Lower lobe of right lung (tissue), 2 donors: ENCODE data around the gene SSC4D. TPM values are rescaled to one million over a fixed set of nuclear protein-coding genes. Genes with fewer than 3 reads are reported as not detected.

Experiments used
- ATAC-seq, 2 donors: fragments of 200-7000 bp; cut with Tn5 transposase; one replicate each; pipeline ENCODE4 v1.9.1; 2020 to 2022; ENCODE audit warnings: mild to moderate bottlenecking in 2 of 2, moderate library complexity in 2 of 2
- DNase-seq: peaks from one replicate; pipeline ENCODE4 v3.0.0-alpha.2; 2020
- H3K27ac ChIP-seq: fragments of 200-600 bp; one replicate; pipeline ENCODE4 v1.8.0; 2022
- H3K27me3 ChIP-seq: fragments of 200-600 bp; one replicate; pipeline ENCODE4 v1.8.0; 2022; ENCODE audit warnings: low read depth
- H3K36me3 ChIP-seq: fragments of 200-600 bp; one replicate; pipeline ENCODE4 v1.8.0; 2022; ENCODE audit warnings: mild to moderate bottlenecking
- H3K4me1 ChIP-seq: fragments of 200-600 bp; one replicate; pipeline ENCODE4 v1.8.0; 2022
- H3K4me3 ChIP-seq: fragments of 200-600 bp; one replicate; pipeline ENCODE4 v1.8.0; 2022; ENCODE audit warnings: mild to moderate bottlenecking
- H3K9me3 ChIP-seq: fragments of 200-600 bp; one replicate; pipeline ENCODE4 v1.8.0; 2022
- CTCF ChIP-seq: fragments of 200-600 bp; IDR thresholded peaks from one replicate; pipeline ENCODE4 v1.8.0; 2022; ENCODE audit warnings: antibody characterized with exemption, mild to moderate bottlenecking
- intact Hi-C: fragments of 100-400 bp; cut with DNase I; formaldehyde crosslinking; loops from one replicate; pipeline ENCODE4 v1.11.0; 2022
- total RNA-seq: library from RNA; stranded (reverse); fragmentation: NEBNext Ultra II Directional; extraction: Animal tissue kit (Norgen Biotek cat#: 25700); gene quantifications from one replicate; pipeline ENCODE4 v1.2.1, GENCODE V29; 2021
- donor health status: DM: no; HTN: yes; CAD: no; lungs with severe emphysema.

Gene SSC4D
- total RNA-seq, 1 donor from 2014 or later, result 1.7 TPM

- DNase-seq (no peak), ATAC-seq (no peak)
- Histone ChIP-seq H3K27me3 (no peaks in the 10 kb centered on the region), H3K4me3 (no peak overlapping the region), H3K9me3 (no peaks in the 10 kb centered on the region), H3K27ac (no peak overlapping the region), H3K36me3 (no peaks in the 10 kb centered on the region), H3K4me1 (peaks cover 21% of the 10 kb centered on the region)
- no peak for TF ChIP-seq CTCF
- intact Hi-C loops, result no loop called here
These were observed 32.1 kb downstream of the SSC4D start for GRCh38 chr7:76377186-76377918.

GRCh38 chr7:76375251-76375650 lies 34.2 kb downstream of the SSC4D start:
- Histone ChIP-seq H3K4me3 (no peak overlapping the region), H3K36me3 (no peaks in the 10 kb centered on the region), H3K4me1 (peaks cover 13% of the 10 kb centered on the region), H3K27ac (no peak overlapping the region), H3K9me3 (no peaks in the 10 kb centered on the region), H3K27me3 (no peaks in the 10 kb centered on the region)
- no peak for TF ChIP-seq CTCF
- DNase-seq (no peak), ATAC-seq (no peak)
- intact Hi-C loops, result no loop called here

GRCh38 chr7:76372984-76373833 lies 36.3 kb downstream of the SSC4D start:
- Histone ChIP-seq H3K9me3 (no peaks in the 10 kb centered on the region), H3K27ac (no peak overlapping the region), H3K36me3 (no peaks in the 10 kb centered on the region), H3K27me3 (no peaks in the 10 kb centered on the region), H3K4me3 (no peak overlapping the region), H3K4me1 (no peaks in the 10 kb centered on the region)
- TF ChIP-seq CTCF, result no peak
- ATAC-seq (peak; percentile 59 to 79), DNase-seq (peak; percentile 25)
- intact Hi-C loops, result no loop called here

- Histone ChIP-seq H3K4me1 (no peaks in the 10 kb centered on the region), H3K27ac (no peak overlapping the region), H3K27me3 (no peaks in the 10 kb centered on the region), H3K36me3 (no peaks in the 10 kb centered on the region), H3K9me3 (no peaks in the 10 kb centered on the region), H3K4me3 (no peak overlapping the region)
- ATAC-seq (no peak), DNase-seq (no peak)
- TF ChIP-seq CTCF, result no peak
- intact Hi-C loops, result no loop called here
These were observed 38.1 kb downstream of the SSC4D start for GRCh38 chr7:76371396-76371795.

GRCh38 chr7:76369018-76369417 lies 40.5 kb downstream of the SSC4D start:
- peaks cover 22% of the 10 kb centered on the region for H3K4me1 ChIP-seq
- intact Hi-C loops, result no loop called here

More at GRCh38 chr7:76369018-76369417, 40.5 kb downstream of the SSC4D start:
- Histone ChIP-seq H3K9me3 (no peaks in the 10 kb centered on the region), H3K4me3 (no peak overlapping the region), H3K36me3 (no peaks in the 10 kb centered on the region), H3K27me3 (no peaks in the 10 kb centered on the region), H3K27ac (no peak overlapping the region)
- no peak for TF ChIP-seq CTCF
- ATAC-seq, result no peak
- peak; percentile 19 for DNase-seq
